NCI-H2196 (cell line): ENCODE measurements around the gene ACTRT2.

Experiments used
- DNase-seq: peaks from one replicate; lab custom pipeline; 2025; ENCODE audit not compliant: unreplicated experiment; lab: John Stamatoyannopoulos, UW

Gene ACTRT2

GRCh38 chr1:3067301-3067670 lies 46.0 kb downstream of the ACTRT2 start:
- DNase-seq = no peak

GRCh38 chr1:3067671-3068563 lies 46.6 kb downstream of the ACTRT2 start:
- no peak for DNase-seq

GRCh38 chr1:3068564-3069431 lies 47.5 kb downstream of the ACTRT2 start, which contains the start of gene PRDM16:
Gene PRDM16 (plus strand): TSS chr1:3069203. CDS start chr1:3069260, 57 bp downstream.
- DNase-seq = peak; percentile 51

- peak; percentile 52 for DNase-seq
Observed at GRCh38 chr1:3069491-3070308, 48.4 kb downstream of the ACTRT2 start.

- DNase-seq = no peak
Observed at GRCh38 chr1:3070309-3070643, 49.0 kb downstream of the ACTRT2 start.

GRCh38 chr1:3070644-3071564 lies 49.6 kb downstream of the ACTRT2 start:
- DNase-seq = no peak

- DNase-seq = no peak
Observed at GRCh38 chr1:3071565-3072390, 50.5 kb downstream of the ACTRT2 start.
